ENCODE results near the gene RFXAP. TPM values are rescaled to one million over a fixed set of nuclear protein-coding genes. Genes with fewer than 3 reads are reported as not detected.

Gene RFXAP
- polyA plus RNA-seq, 3 donors, result 1.1 to 3.3 (median 1.8) TPM

DNA sequence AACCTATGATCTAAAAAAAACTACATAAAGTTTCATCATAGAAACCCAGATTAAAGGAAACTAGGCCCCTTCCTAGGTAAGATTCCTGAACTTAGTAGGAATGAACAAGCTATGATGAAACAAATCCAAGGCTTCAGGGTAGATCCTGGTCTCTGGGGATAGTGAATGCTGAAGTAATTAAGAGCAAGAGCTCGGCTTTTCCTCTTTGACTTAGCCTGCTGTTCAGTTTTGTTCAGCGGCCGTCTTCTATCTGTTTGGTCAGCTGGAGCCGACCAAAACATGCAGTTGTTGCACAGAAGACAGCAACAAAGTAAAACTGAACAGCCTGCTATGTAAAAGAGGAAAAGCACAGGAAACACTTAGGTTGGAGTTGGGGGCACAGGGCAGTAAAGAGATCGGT is 44.1 kb upstream of the RFXAP start:
- TF ChIP-seq, protein P1, sequence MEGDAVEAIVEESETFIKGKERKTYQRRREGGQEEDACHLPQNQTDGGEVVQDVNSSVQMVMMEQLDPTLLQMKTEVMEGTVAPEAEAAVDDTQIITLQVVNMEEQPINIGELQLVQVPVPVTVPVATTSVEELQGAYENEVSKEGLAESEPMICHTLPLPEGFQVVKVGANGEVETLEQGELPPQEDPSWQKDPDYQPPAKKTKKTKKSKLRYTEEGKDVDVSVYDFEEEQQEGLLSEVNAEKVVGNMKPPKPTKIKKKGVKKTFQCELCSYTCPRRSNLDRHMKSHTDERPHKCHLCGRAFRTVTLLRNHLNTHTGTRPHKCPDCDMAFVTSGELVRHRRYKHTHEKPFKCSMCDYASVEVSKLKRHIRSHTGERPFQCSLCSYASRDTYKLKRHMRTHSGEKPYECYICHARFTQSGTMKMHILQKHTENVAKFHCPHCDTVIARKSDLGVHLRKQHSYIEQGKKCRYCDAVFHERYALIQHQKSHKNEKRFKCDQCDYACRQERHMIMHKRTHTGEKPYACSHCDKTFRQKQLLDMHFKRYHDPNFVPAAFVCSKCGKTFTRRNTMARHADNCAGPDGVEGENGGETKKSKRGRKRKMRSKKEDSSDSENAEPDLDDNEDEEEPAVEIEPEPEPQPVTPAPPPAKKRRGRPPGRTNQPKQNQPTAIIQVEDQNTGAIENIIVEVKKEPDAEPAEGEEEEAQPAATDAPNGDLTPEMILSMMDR (IDR thresholded peaks at IDR 0.05), result no peak
- Histone ChIP-seq H4K20me1 (ENCODE audit: insufficient read depth, low read length) (no peaks in the 10 kb centered on the region), H3K4me2 (replicated peaks; ENCODE audit: extremely low read depth, low read length, poor library complexity, severe bottlenecking) (no peak overlapping the region), H3K9ac (ENCODE audit: insufficient read depth, low read length, poor library complexity, severe bottlenecking) (no peak overlapping the region), H3K27ac (ENCODE audit: low read depth in 1 of 2, low read length in 2 of 2) (no peak overlapping the region), H3K9me3 (replicated peaks in 1 of 2; ENCODE audit: control insufficient read depth in 1 of 2, insufficient read depth in 1 of 2, low read length in 2 of 2) (no peaks in the 10 kb centered on the region), H3K79me2 (ENCODE audit: insufficient read depth, low read length) (no peaks in the 10 kb centered on the region), H3K36me3 (replicated peaks in 1 of 2; ENCODE audit: control insufficient read depth in 1 of 2, insufficient read depth in 2 of 2, low read length in 2 of 2) (no peaks in the 10 kb centered on the region), H3K27me3 (ENCODE audit: control insufficient read depth in 2 of 2, insufficient read depth in 2 of 2, low read length in 2 of 2) (no peaks in the 10 kb centered on the region), H3K4me1 (ENCODE audit: control insufficient read depth in 1 of 2, insufficient read depth in 2 of 2, low read length in 2 of 2) (no peaks in the 10 kb centered on the region), H3K4me3 (replicated peaks in 1 of 3; ENCODE audit: low read depth in 2 of 3, low read length in 3 of 3) (no peak overlapping the region), H2AFZ (ENCODE audit: insufficient read depth, low read depth, low read length, poor library complexity, severe bottlenecking) (no peak overlapping the region)
- 93% methylated on average over 4 of the region's 5 CpGs for WGBS (ENCODE audit: insufficient coverage)
- peaks cover 0 to 6% (median 0%) of the 10 kb centered on the region in 3 donors for H3K27me3 Mint-ChIP-seq (ENCODE audit: low read depth in 3 of 3)
- DNase-seq, result no peak
- intact Hi-C loops (cut with micrococcal nuclease), result no loop called here
- H3K4me1 Mint-ChIP-seq, result no peaks in the 10 kb centered on the region
- H3K9me3 Mint-ChIP-seq, result peaks cover 2 to 9% (median 3%) of the 10 kb centered on the region in 7 donors
- H3K36me3 Mint-ChIP-seq, result no peaks in the 10 kb centered on the region
- no peak overlapping the region for H3K4me3 Mint-ChIP-seq
- H3K27ac Mint-ChIP-seq, result no peak overlapping the region

DNA sequence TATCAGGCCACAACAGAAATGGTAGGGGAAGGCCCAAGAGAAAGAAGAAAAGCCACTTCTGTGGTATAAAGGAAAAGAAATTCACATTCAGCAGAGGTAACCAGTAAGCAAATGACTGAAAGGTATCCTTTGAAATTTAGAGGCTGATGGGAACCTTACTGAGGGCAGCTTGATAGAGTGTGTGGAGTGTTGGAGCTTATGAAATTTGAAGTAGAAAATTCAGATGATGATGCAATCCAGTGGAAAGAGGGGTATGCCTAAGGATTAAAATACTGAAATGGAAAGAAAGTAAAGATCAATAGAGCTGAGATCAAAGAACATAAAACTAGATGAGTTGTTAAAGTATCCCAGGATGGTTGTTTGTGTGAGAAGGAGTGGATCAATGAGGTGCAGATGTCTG is 42.8 kb upstream of the RFXAP start:
- Mint-ChIP-seq H3K36me3 (no peaks in the 10 kb centered on the region), H3K4me1 (no peaks in the 10 kb centered on the region), H3K4me3 (no peak overlapping the region), H3K27me3 (ENCODE audit: low read depth in 3 of 3) (peaks cover 0 to 6% (median 0%) of the 10 kb centered on the region in 3 donors), H3K27ac (no peak overlapping the region), H3K9me3 (peaks cover 2 to 9% (median 3%) of the 10 kb centered on the region in 7 donors)
- no peaks in the 10 kb centered on the region for H3K36me3 ChIP-seq (replicated peaks in 1 of 2; ENCODE audit: control insufficient read depth in 1 of 2, insufficient read depth in 2 of 2, low read length in 2 of 2)
- H3K9me3 ChIP-seq (replicated peaks in 1 of 2; ENCODE audit: control insufficient read depth in 1 of 2, insufficient read depth in 1 of 2, low read length in 2 of 2), result no peaks in the 10 kb centered on the region
- no peak overlapping the region for H3K4me2 ChIP-seq (replicated peaks; ENCODE audit: extremely low read depth, low read length, poor library complexity, severe bottlenecking)
- no peak overlapping the region for H2AFZ ChIP-seq (ENCODE audit: insufficient read depth, low read depth, low read length, poor library complexity, severe bottlenecking)
- H3K4me1 ChIP-seq (ENCODE audit: control insufficient read depth in 1 of 2, insufficient read depth in 2 of 2, low read length in 2 of 2), result no peaks in the 10 kb centered on the region
- no peaks in the 10 kb centered on the region for H3K27me3 ChIP-seq (ENCODE audit: control insufficient read depth in 2 of 2, insufficient read depth in 2 of 2, low read length in 2 of 2)
- H3K4me3 ChIP-seq (replicated peaks in 1 of 3; ENCODE audit: low read depth in 2 of 3, low read length in 3 of 3), result no peak overlapping the region
- H4K20me1 ChIP-seq (ENCODE audit: insufficient read depth, low read length), result no peaks in the 10 kb centered on the region
- TF ChIP-seq, protein P1 (IDR thresholded peaks at IDR 0.05), result no peak
- intact Hi-C loops (cut with micrococcal nuclease), result no loop called here
- H3K79me2 ChIP-seq (ENCODE audit: insufficient read depth, low read length), result no peaks in the 10 kb centered on the region
- DNase-seq, result no peak
- no peak overlapping the region for H3K9ac ChIP-seq (ENCODE audit: insufficient read depth, low read length, poor library complexity, severe bottlenecking)
- no peak overlapping the region for H3K27ac ChIP-seq (ENCODE audit: low read depth in 1 of 2, low read length in 2 of 2)
